Smooth muscle cell (in vitro differentiated cells): ENCODE results near the gene PHF21A. TPM values are rescaled to one million over a fixed set of nuclear protein-coding genes. Genes with fewer than 3 reads are reported as not detected.

Source experiments
- DNase-seq: peaks from one replicate; lab custom pipeline; 2025; ENCODE audit not compliant: unreplicated experiment; lab: John Stamatoyannopoulos, UW
- H2AFZ ChIP-seq: fragments of 200-600 bp; sonication (generic); 2 replicates; pipeline ENCODE4 v1.6.0; 2016; ENCODE audit warnings: antibody characterized with exemption, low read depth, mild to moderate bottlenecking
- H3F3A ChIP-seq: fragments of 200-600 bp; sonication (generic); 2 replicates; pipeline ENCODE4 v1.6.0; 2017; ENCODE audit warnings: antibody characterized with exemption, low read depth
- H3K27ac ChIP-seq: fragments of 200-600 bp; sonication (generic); 2 replicates; pipeline ENCODE4 v1.5.1; 2016; ENCODE audit warnings: low read depth, mild to moderate bottlenecking
- H3K27me3 ChIP-seq: fragments of 200-600 bp; sonication (generic); 2 replicates; pipeline ENCODE4 v1.6.1; 2016; ENCODE audit warnings: low read depth, mild to moderate bottlenecking
- H3K36me3 ChIP-seq: fragments of 200-600 bp; sonication (generic); 2 replicates; pipeline ENCODE4 v1.5.1; 2016; ENCODE audit warnings: low read depth
- H3K4me1 ChIP-seq: fragments of 200-600 bp; sonication (generic); 2 replicates; pipeline ENCODE4 v1.5.1; 2016; ENCODE audit warnings: low read depth
- H3K4me2 ChIP-seq: fragments of 200-600 bp; sonication (generic); 2 replicates; pipeline ENCODE4 v1.6.0; 2016; ENCODE audit warnings: mild to moderate bottlenecking
- H3K4me3 ChIP-seq: fragments of 200-600 bp; sonication (generic); 2 replicates; pipeline ENCODE4 v1.5.1; 2016; ENCODE audit warnings: mild to moderate bottlenecking
- H3K79me2 ChIP-seq: fragments of 200-600 bp; sonication (generic); 2 replicates; pipeline ENCODE4 v1.6.0; 2016; ENCODE audit warnings: low read depth, mild to moderate bottlenecking
- H3K9ac ChIP-seq: fragments of 200-600 bp; sonication (generic); 2 replicates; pipeline ENCODE4 v1.6.0; 2016; ENCODE audit warnings: low read depth
- H3K9me3 ChIP-seq: fragments of 200-600 bp; sonication (generic); replicated peaks from 2 replicates; pipeline ENCODE4 v1.5.1; 2016; ENCODE audit warnings: low read depth
- H4K20me1 ChIP-seq: fragments of 200-600 bp; sonication (generic); 2 replicates; pipeline ENCODE4 v1.6.0; 2016; ENCODE audit warnings: low read depth
- WGBS: methylation state at CpG from one replicate; pipeline ENCODE4 v1.1.7; 2016; ENCODE audit warnings: low lambda C conversion rate; 5-methylcytosine and 5-hydroxymethylcytosine counted together
- polyA plus RNA-seq: library from polyadenylated mRNA; unstranded; fragments of >200 nt; fragmentation: Nextera tagmentation; extraction: Ambion mirVana; gene quantifications from 2 replicates; pipeline ENCODE4 v1.2.1, GENCODE V29; 2016
- total RNA-seq: library from RNA; depleted of rRNA; stranded (reverse); fragments of >200 nt; gene quantifications from 2 replicates; pipeline ENCODE4 v1.2.3, GENCODE V29; 2014
- TF ChIP-seq, protein P1 (sequence below): fragments of 200-600 bp; sonication (generic); IDR thresholded peaks from 2 replicates; pipeline ENCODE4 v1.5.1; 2017; ENCODE audit warnings: borderline replicate concordance, mild to moderate bottlenecking, antibody characterized with exemption; ENCODE audit not compliant: insufficient read depth, poor library complexity, severe bottlenecking

Gene PHF21A
- total and polyA plus RNA-seq, 2 experiments from 2014 or later = 26.1 to 28.7 TPM

DNA sequence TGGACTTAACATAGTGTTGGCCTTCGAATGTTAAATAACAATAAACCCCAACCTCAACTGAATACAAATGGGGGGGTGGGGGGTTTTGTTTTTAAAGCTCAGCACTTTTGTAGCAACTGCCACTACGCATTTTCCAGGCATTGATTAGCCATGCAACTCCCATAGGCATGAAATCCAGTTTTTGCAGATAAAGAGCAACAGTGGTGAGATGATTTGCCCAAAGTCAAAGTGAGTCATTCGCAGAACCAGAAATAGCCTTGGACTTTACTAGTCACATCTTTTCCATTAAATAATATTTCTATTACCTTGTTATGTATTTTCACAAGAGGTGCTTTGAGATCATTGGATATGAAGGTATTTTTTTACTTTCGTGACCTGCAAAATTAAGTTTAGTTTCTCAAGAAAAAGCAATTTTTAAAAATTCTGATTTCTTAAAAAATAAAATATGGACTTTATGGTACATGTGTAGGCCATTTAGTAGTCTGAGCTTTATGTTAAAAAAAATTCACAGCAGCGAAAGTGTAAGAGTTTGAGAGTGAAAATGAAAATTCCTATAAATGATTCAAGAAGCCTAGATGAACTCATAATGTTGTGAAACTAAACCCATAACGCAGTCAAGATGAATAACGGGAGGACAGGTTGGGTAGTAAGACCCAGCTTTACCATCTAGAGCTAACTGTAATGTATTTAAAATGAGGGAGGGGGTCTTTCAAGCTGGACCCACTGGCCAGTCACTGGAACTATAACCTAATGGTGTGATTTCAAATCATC, 1.9 kb upstream of the PHF21A start:
- H3K4me3 ChIP-seq = peak overlapping the region; percentile 91

DNA sequence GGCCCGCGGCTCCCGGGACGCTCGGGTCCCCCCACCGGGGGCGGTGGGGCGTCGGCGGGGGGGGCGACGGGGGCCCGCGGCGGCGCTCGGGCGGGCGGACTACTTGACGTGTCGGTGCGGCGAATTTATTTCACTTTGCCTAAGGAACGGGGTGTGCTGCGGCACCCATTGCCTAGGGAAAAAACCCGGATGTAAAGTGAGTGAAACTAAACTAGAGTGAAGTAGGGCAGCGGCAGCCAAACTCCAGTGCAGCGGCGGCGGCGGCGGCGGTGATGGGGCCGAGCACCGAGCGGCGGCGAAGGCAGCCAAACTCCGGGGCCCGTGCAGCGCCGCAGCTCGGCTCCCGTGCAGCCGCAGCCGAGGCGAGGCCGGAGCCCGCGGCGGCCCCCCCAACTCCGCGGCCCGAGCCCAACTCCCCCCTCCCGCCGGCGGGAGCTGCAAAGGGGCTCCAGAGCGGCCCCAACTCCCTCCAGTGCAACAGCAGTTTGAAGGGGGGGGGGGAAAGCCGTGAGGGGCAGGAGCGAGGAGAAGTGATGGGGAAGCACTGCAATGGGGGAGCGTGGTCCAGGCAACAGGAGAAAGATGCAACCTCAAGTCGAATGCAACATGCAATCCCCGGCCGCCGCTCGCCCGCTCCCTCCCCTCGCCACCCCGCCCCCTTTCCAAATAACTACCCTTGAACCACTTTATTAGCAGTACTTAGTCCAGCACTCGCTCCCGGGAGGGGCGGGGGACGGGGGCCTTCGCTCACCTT, 647 bp upstream of the PHF21A start:
- H3K4me1 ChIP-seq = peaks cover 31% of the 10 kb centered on the region
- H3F3A ChIP-seq = peaks cover 13% of the 10 kb centered on the region
- peak overlapping the region; percentile 91 for H3K4me3 ChIP-seq
- H4K20me1 ChIP-seq = peaks cover 26% of the 10 kb centered on the region
- no peaks in the 10 kb centered on the region for H3K36me3 ChIP-seq
- no peaks in the 10 kb centered on the region for H3K9me3 ChIP-seq
- TF ChIP-seq, protein P1, sequence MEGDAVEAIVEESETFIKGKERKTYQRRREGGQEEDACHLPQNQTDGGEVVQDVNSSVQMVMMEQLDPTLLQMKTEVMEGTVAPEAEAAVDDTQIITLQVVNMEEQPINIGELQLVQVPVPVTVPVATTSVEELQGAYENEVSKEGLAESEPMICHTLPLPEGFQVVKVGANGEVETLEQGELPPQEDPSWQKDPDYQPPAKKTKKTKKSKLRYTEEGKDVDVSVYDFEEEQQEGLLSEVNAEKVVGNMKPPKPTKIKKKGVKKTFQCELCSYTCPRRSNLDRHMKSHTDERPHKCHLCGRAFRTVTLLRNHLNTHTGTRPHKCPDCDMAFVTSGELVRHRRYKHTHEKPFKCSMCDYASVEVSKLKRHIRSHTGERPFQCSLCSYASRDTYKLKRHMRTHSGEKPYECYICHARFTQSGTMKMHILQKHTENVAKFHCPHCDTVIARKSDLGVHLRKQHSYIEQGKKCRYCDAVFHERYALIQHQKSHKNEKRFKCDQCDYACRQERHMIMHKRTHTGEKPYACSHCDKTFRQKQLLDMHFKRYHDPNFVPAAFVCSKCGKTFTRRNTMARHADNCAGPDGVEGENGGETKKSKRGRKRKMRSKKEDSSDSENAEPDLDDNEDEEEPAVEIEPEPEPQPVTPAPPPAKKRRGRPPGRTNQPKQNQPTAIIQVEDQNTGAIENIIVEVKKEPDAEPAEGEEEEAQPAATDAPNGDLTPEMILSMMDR = no peak
- DNase-seq = peak; percentile 68
- peaks cover 27% of the 10 kb centered on the region for H3K79me2 ChIP-seq
- WGBS = 3% methylated on average over 38 of the region's 74 CpGs
- peak overlapping the region; percentile 73 for H3K27ac ChIP-seq
- H3K4me2 ChIP-seq = peak overlapping the region; percentile 98
- H2AFZ ChIP-seq = peak overlapping the region; percentile 94
- H3K27me3 ChIP-seq = no peaks in the 10 kb centered on the region
- H3K9ac ChIP-seq = peak overlapping the region; percentile 66

More for the DNA sequence above, 1.9 kb upstream of the PHF21A start:
- 56% methylated on average over 7 of the region's 7 CpGs for WGBS
- DNase-seq = no peak
- no peaks in the 10 kb centered on the region for H3K36me3 ChIP-seq
- TF ChIP-seq, protein P1 = no peak
- H2AFZ ChIP-seq = no peak overlapping the region
- peak overlapping the region; percentile 73 for H3K27ac ChIP-seq
- peak overlapping the region; percentile 98 for H3K4me2 ChIP-seq
- H3K9ac ChIP-seq = no peak overlapping the region
- peaks cover 25% of the 10 kb centered on the region for H3K4me1 ChIP-seq
- H3F3A ChIP-seq = peaks cover 13% of the 10 kb centered on the region
- H3K27me3 ChIP-seq = no peaks in the 10 kb centered on the region
- no peaks in the 10 kb centered on the region for H3K9me3 ChIP-seq
- H4K20me1 ChIP-seq = peaks cover 14% of the 10 kb centered on the region
- peaks cover 15% of the 10 kb centered on the region for H3K79me2 ChIP-seq

DNA sequence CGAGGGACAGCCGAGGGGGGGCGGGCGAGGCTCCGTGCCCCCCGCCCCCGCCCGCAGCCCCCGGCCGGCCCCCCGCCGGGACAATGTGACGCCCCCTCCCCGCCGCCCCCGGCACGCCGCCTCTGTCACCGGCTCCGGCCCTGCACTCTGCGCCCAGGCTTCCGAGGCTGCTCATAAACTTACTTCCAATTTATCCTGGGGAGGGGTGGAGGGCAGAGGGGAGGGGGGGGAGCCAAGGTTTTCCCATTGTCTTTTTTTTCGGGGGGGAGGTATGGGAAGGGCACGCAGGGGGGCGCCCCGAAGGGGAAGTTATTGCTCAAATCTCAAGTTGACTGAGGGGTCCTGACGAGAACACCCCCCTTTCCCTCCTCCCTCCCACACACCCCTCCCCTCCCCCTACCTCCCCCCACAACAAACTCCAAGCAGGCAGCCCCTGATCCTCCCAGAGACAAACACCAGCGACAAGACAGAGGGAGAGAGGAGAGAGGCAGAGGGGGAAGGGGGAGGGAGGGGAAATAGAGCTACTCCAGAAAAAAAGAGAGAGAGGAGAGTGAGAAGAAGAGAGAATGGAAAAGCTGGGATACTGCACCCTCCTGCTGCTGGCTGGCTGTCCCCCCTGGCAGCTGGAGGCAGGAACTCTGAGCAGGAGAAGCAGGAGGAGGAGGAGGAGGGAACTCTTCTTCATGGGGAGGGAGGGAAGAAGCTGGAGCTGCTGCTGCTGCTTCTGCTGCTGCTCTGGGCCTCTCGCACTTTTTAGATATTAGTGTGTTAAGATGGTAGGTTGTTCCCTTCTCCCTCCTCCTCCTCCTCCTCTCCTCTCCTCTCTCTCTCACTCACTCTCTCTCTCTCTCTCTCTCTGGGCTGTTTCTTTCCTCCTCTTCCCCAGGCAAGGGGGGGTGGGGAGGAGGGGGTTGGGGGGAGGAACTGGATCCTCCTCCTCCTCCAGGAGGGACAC, 631 bp downstream of the PHF21A start:
- Histone ChIP-seq H3K9ac (peak overlapping the region; percentile 54), H2AFZ (peak overlapping the region; percentile 92), H3K4me3 (peak overlapping the region; percentile 91), H3K36me3 (no peaks in the 10 kb centered on the region), H3K9me3 (no peaks in the 10 kb centered on the region), H3F3A (peaks cover 13% of the 10 kb centered on the region), H3K4me1 (peaks cover 38% of the 10 kb centered on the region), H3K27me3 (no peaks in the 10 kb centered on the region), H3K79me2 (peaks cover 40% of the 10 kb centered on the region), H3K27ac (peak overlapping the region; percentile 78), H3K4me2 (peak overlapping the region; percentile 95), H4K20me1 (peaks cover 39% of the 10 kb centered on the region)
- DNase-seq = no peak
- 0% methylated on average over 1 of the region's 29 CpGs for WGBS
- TF ChIP-seq, protein P1 = no peak
